ENCODE measurements around the gene CAMTA1. TPM values are rescaled to one million over a fixed set of nuclear protein-coding genes. Genes with fewer than 3 reads are reported as not detected.

The CAMTA1 gene
- total RNA-seq, 2 experiments from 2014 or later = 39.3 to 48.8 TPM

DNA sequence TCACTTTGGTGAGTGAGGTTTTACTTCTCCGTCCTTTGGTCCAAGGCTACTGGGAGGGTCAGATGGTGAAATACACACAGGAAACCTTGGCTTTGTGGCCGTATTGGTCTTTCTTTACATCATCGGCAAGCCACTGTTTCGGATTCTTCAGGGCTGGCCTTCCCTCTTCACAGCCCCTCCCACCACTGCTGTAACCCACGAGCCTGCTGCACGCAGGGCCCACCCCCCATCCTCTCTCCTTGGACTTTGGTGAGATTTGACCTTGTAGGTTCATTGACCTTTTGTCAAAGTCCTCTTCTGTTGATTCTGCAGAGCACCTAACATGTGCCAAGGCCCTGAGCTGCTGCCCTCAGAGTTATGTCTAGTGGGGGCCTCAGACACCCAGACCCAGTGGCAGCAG is 328.6 kb downstream of the CAMTA1 start:
- Mint-ChIP-seq H3K9me3 (peaks cover 6% of the 10 kb centered on the region), H3K36me3 (ENCODE audit: low read depth) (no peaks in the 10 kb centered on the region), H3K27me3 (no peaks in the 10 kb centered on the region), H3K4me1 (no peaks in the 10 kb centered on the region), H3K4me3 (no peak overlapping the region), H3K27ac (no peak overlapping the region)
- ChIA-PET CTCF (no interaction called here), POLR2A (no interaction called here)
- DNase-seq = no peak

DNA sequence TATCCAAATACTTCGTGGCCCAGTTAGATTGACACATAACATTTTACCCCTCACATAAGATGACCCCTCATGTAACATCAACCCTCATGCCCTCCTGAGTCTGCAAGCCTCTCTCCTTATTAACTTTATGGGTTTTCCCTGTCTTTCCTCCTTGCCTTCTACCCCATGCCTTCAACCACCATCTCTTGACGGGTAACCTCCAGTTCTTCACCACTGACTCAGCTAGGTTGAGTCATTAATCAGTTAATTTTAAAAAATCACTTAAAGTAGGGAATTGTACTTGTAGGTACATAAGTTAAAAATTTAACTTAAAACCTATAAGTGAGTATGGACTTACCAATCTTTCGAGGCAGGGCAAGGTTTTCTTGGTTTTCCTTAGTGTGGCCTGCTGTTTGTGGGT is 330.7 kb downstream of the CAMTA1 start:
- ChIA-PET POLR2A (no interaction called here), CTCF (no interaction called here)
- DNase-seq = no peak
- H3K36me3 Mint-ChIP-seq (ENCODE audit: low read depth) = no peaks in the 10 kb centered on the region
- no peak overlapping the region for H3K4me3 Mint-ChIP-seq
- no peaks in the 10 kb centered on the region for H3K27me3 Mint-ChIP-seq
- no peaks in the 10 kb centered on the region for H3K4me1 Mint-ChIP-seq
- H3K27ac Mint-ChIP-seq = no peak overlapping the region
- peaks cover 6% of the 10 kb centered on the region for H3K9me3 Mint-ChIP-seq

DNA sequence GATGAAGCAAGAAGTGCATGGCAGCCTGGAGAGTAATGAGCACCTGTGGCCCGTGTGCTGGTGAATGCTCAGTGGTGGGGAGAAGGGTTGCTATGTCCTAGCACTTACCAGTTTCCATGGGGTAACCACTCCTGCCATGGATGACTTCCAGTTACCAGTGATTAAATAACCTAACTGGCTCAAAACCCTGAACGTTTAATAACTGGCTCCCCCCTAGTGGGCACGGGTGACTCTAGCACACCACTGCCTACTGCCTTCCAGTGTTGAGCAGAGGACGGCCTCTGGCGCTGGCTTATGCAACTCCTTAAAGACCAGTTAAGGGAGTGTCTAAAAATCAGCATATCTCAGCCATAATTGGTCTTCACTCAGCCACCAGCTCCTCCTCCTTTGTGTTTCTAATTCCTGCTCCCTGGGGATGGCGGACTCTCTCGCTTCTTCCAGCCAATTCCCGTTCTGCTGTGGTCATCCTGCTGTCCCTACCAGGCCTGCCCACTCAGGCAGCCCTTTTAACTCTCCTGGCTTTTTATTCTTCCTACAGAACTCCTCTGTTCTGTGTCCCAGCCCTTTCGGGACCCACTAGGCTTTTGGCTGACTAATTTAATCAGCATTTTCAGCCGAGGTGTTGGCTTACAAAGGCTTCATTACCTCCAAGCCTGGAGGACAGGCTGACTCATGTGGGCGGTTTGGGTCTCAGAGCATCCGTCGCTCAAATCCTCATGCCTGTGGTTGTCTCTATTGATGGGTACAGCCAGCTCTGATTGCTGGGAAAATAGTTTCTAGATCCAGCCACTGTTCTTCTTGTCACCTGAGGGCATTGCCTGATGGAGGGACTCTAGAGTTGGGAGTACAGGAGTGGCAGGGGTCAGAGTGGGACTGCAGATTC is 332.4 kb downstream of the CAMTA1 start:
- Mint-ChIP-seq H3K4me3 (no peak overlapping the region), H3K27ac (no peak overlapping the region), H3K27me3 (no peaks in the 10 kb centered on the region), H3K4me1 (no peaks in the 10 kb centered on the region), H3K9me3 (peaks cover 6% of the 10 kb centered on the region), H3K36me3 (ENCODE audit: low read depth) (no peaks in the 10 kb centered on the region)
- no peak for DNase-seq
- ChIA-PET POLR2A (no interaction called here), CTCF (no interaction called here)

DNA sequence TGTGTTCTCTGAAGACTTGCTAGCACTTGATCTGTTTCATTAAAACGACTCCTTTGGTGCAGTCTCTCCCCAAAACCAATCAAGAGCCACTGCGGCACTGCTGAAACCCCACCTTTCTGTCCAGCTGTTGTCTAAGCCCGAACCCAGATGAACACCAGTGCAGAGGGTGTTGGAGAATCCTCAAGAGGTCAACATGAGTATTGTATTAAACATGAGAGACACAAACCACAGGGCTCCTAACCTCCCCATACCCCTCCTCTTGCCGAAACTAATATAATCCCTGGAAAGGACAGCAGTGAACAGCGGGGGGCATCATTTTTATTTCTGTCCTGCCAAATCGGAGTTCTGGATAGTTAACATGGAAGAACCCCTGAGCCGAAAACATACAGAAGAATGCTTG is 333.9 kb downstream of the CAMTA1 start:
- Mint-ChIP-seq H3K27me3 (no peaks in the 10 kb centered on the region), H3K36me3 (ENCODE audit: low read depth) (no peaks in the 10 kb centered on the region), H3K4me1 (no peaks in the 10 kb centered on the region), H3K9me3 (peaks cover 6% of the 10 kb centered on the region), H3K4me3 (no peak overlapping the region), H3K27ac (no peak overlapping the region)
- ChIA-PET CTCF (no interaction called here), POLR2A (no interaction called here)
- no peak for DNase-seq

DNA sequence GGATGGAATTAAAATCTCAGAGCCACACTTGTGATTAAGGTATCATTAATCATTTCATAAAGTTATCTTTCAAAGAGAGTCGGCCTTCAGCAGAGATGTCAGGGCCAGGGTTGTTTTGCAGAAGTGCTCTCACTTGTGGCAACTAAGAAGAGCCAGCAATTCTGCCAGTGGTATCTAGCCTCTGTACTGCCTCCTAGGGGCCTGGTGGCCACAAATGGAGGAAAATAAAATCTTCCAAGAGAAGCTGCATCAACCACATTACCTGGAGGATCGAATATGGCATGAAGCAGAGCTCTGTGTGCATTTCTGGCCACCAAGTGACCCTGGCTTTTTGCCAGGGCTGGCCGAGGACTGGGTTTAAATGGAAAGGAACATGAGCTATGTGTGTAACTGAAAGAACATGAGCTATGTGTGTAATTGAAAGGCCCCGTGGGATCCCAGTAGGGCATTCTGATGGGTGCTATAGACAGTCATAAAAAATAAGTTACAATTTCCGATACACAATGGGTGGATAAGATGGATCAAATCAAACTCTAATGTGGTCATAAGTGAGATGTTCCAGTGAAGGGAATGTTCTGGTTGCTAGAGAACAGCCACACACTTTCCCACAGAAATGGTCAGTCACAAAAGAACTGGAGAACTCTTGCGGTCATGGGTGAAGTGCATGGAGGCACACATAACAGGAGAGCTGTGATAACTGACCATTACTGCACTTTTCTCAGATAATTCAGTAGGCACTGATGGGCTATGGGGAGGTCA is 335.8 kb downstream of the CAMTA1 start:
- H3K27me3 Mint-ChIP-seq = no peaks in the 10 kb centered on the region
- H3K27ac Mint-ChIP-seq = no peak overlapping the region
- H3K4me1 Mint-ChIP-seq = no peaks in the 10 kb centered on the region
- H3K36me3 Mint-ChIP-seq (ENCODE audit: low read depth) = no peaks in the 10 kb centered on the region
- ChIA-PET POLR2A (no interaction called here), CTCF (no interaction called here)
- H3K4me3 Mint-ChIP-seq = no peak overlapping the region
- DNase-seq = no peak
- peaks cover 3% of the 10 kb centered on the region for H3K9me3 Mint-ChIP-seq

DNA sequence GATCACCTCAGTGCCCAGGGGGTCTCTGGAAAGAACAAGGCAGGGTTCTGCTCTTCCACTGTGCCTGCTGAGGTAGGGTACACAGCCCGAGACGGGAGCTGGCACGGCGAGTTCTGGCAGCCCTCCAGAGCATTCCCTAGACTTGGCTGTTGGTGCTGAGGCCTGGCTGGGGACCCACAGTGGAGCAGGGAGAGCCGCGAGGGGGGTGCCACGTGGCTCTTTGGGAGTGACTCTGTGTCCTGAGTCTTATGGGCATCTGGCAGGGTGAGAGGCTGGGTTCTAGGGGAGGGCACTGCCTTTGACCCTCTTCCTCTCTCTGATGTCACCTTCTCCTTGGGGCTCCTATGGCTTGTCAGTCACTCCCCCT is 336.4 kb downstream of the CAMTA1 start:
- DNase-seq = no peak
- POLR2A ChIA-PET = no interaction called here
- H3K4me1 Mint-ChIP-seq = no peaks in the 10 kb centered on the region
- H3K27ac Mint-ChIP-seq = no peak overlapping the region
- CTCF ChIA-PET = no interaction called here
- no peak overlapping the region for H3K4me3 Mint-ChIP-seq
- no peaks in the 10 kb centered on the region for H3K36me3 Mint-ChIP-seq (ENCODE audit: low read depth)
- no peaks in the 10 kb centered on the region for H3K9me3 Mint-ChIP-seq
- no peaks in the 10 kb centered on the region for H3K27me3 Mint-ChIP-seq

DNA sequence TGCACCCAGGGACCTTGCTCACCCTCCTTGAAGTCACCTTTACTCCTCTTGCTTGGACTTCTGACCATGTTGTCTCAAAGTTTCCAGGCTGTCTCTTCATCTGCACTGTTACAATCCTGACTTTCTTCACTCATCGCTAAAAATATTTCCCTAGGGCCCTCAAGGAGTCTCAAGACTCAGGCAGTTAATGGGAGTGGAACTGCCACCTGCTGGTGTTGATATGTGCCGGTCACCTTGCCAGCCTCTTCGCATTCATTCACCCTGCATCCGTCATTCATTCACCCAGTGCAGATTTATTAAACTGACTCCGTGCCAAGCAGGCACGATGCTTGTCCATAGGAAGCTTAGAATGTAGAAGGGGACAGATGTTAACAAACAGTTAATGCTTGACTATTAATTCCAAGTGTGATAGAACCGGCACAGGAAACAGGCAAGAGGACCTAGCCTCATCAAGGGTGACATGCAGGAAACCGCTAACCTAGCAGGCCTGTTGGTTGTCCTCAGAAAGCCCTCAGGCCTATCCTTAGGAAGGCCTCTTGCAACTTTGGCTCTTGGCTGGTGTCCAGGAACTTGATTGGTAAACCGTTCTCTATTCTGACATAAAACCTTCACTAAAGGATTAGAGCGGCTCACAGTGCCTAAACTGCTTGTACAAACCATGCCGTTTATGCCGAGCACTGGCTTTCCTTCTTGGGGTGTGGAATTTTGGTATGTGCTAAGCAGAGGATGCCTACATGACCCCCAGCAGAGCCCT is 342.2 kb downstream of the CAMTA1 start:
- Mint-ChIP-seq H3K27ac (no peak overlapping the region), H3K4me1 (no peaks in the 10 kb centered on the region), H3K36me3 (ENCODE audit: low read depth) (no peaks in the 10 kb centered on the region), H3K27me3 (peaks cover 10% of the 10 kb centered on the region), H3K4me3 (no peak overlapping the region), H3K9me3 (no peaks in the 10 kb centered on the region)
- DNase-seq = no peak
- ChIA-PET CTCF (no interaction called here), POLR2A (no interaction called here)

DNA sequence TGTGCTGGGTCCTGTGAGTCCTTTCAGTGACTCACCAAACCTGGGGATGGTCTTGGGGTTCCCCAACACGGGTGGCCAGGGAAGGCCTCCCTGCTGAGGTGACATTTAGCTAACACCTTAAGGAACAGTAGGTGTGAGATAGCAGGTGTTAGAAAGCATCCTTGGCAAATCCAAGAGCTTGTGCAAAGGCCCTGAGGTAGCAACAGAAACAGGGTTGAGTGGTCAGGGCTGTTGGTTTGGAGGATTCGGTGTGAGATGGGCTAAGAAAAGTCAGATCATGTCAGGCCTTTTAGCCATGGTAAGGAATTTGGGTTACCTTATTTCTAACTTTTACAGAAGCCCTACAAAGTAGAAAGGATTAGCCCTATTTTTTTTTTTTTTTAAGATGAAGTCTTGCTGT is 343.0 kb downstream of the CAMTA1 start:
- CTCF ChIA-PET = no interaction called here
- H3K4me3 Mint-ChIP-seq = no peak overlapping the region
- H3K27ac Mint-ChIP-seq = no peak overlapping the region
- POLR2A ChIA-PET = no interaction called here
- no peaks in the 10 kb centered on the region for H3K36me3 Mint-ChIP-seq (ENCODE audit: low read depth)
- H3K9me3 Mint-ChIP-seq = no peaks in the 10 kb centered on the region
- H3K27me3 Mint-ChIP-seq = peaks cover 10% of the 10 kb centered on the region
- H3K4me1 Mint-ChIP-seq = no peaks in the 10 kb centered on the region
- DNase-seq = no peak

DNA sequence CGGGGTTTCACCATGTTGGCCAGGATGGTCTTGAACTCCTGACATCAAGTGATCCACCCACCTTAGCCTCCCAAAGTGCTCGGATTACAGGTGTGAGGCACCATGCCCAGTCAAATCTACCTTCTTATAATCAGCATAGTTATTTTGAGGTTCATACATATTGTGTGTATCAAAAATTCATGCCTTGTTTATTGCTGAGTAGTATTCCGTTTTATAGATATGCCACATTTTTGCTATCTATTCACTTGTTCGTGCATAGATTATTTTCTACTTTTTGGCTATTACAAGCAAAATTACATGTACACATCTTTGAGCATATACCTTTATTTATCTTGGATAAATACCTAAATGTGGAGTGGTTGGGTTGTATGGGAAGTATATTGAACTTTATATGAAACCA is 344.9 kb downstream of the CAMTA1 start:
- peaks cover 14% of the 10 kb centered on the region for H3K27me3 Mint-ChIP-seq
- H3K4me1 Mint-ChIP-seq = no peaks in the 10 kb centered on the region
- H3K4me3 Mint-ChIP-seq = no peak overlapping the region

DNA sequence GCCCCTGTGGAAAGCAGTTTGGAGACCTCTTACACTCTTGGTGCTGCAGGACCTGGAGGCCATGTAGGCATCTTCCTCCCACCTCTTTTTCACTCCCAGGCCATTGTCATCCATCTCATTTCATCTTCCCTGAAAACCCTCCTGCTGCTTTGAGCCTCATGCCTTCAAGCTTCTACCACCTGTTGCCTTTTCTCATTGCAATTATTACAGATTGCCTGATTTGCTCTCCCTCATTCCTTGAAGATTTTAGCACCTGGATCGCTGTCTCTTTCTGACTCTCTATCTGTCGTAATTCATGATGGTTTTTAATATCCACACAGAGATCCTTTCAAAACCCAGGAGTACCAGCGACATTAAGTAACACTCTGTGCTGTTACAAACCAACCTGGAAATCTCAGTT is 350.2 kb downstream of the CAMTA1 start:
- H3K27ac Mint-ChIP-seq = no peak overlapping the region

More for the DNA sequence above, 344.9 kb downstream of the CAMTA1 start:
- Mint-ChIP-seq H3K36me3 (ENCODE audit: low read depth) (no peaks in the 10 kb centered on the region), H3K9me3 (no peaks in the 10 kb centered on the region), H3K27ac (no peak overlapping the region)
- DNase-seq = no peak
- CTCF ChIA-PET = no interaction called here
- POLR2A ChIA-PET = no interaction called here

DNA sequence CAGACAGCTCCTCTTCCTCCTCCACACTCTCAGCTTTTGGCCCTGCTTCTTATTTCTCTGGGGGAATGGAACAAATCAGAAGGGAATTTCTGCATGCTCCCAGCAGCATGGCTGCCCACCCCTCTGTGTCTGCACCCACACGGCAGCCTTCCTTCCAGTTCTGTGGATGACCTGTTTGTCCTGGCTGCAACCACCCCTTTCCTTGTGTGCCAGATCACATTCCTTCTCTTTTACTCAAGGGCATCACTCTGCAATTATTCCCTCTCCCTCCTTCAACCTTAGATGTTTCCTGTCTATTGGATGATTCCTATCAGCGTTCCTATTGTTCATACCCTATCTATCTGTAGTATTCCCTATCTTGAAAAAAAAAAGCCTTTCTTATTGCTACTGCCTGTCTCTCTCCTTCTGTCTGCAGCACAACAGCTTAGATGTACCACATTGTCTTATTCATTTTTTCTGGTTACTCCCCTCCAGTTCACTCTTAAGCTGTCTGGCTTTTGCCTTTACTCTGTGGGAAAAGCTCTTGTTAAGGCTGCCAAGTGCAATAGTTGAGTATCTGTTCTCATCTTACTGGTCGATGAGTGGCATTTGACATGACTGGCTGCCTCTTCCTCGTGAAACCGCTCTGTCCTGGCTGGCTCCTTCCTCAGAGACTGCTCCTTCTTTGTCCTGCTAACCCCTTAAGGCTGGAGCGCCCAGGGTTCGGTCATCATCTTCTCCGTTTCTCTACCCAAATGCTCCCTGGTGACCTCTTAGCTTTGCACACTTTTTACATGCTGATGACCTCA is 351.1 kb downstream of the CAMTA1 start:
- H3K9me3 Mint-ChIP-seq = no peaks in the 10 kb centered on the region
- H3K36me3 Mint-ChIP-seq (ENCODE audit: low read depth) = no peaks in the 10 kb centered on the region
- H3K27me3 Mint-ChIP-seq = peaks cover 8% of the 10 kb centered on the region
- H3K4me3 Mint-ChIP-seq = no peak overlapping the region
- DNase-seq = no peak
- ChIA-PET POLR2A (no interaction called here), CTCF (interaction anchor here (0.7 kb wide), 1 partner anchor 38 kb away, joined by 3 read pairs; no protein-coding TSS in a partner anchor)
- H3K4me1 Mint-ChIP-seq = no peaks in the 10 kb centered on the region
- H3K27ac Mint-ChIP-seq = no peak overlapping the region

More for the DNA sequence above, 350.2 kb downstream of the CAMTA1 start:
- H3K9me3 Mint-ChIP-seq = no peaks in the 10 kb centered on the region
- H3K4me3 Mint-ChIP-seq = no peak overlapping the region
- H3K4me1 Mint-ChIP-seq = no peaks in the 10 kb centered on the region
- no peaks in the 10 kb centered on the region for H3K36me3 Mint-ChIP-seq (ENCODE audit: low read depth)
- H3K27me3 Mint-ChIP-seq = peaks cover 10% of the 10 kb centered on the region
- POLR2A ChIA-PET = no interaction called here
- no peak for DNase-seq
- CTCF ChIA-PET = no interaction called here

DNA sequence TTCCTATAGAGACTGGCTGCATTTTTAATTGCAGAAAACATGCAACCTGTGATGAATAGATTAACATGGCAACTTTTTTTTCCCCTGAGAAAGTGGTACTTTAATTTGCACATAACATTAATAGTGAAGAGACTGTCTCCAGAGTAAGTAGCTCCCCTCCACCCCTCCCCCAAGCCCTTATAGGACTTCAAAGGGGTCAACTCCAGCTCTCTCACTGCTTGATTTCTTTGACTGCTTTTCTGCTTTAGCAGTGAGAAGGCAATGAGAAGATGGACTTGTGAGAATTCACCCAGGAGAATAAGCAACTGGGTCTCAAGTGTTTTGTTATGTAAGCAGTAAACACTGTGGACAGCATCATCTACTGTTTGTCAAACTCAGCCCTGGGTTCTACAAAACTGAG is 355.0 kb downstream of the CAMTA1 start:
- Mint-ChIP-seq H3K9me3 (no peaks in the 10 kb centered on the region), H3K27ac (no peak overlapping the region), H3K4me1 (no peaks in the 10 kb centered on the region), H3K4me3 (no peak overlapping the region), H3K36me3 (ENCODE audit: low read depth) (no peaks in the 10 kb centered on the region), H3K27me3 (peaks cover 3% of the 10 kb centered on the region)
- CTCF ChIA-PET = no interaction called here
- POLR2A ChIA-PET = no interaction called here
- DNase-seq = no peak

DNA sequence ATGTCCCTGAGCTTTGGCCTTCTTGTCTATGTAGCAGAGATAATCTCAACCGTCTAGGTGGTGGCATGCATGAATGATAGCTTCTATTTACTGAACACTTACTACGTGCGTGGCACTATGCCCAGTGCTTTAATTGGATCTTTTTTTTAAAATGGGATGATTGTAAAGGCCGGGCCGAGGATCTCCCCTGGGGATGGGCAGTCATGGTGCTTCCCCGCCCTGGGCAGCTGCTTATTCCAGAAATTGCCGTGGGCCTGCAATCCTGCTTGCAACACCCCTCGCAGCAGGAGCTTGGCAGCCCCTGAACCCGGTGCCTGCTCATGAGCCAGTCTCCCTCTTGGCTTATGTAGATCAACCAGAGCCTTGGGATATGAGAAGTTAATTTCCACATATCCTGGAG is 360.7 kb downstream of the CAMTA1 start:
- Mint-ChIP-seq H3K27ac (no peak overlapping the region), H3K4me3 (no peak overlapping the region), H3K27me3 (no peaks in the 10 kb centered on the region), H3K4me1 (no peaks in the 10 kb centered on the region), H3K36me3 (ENCODE audit: low read depth) (no peaks in the 10 kb centered on the region), H3K9me3 (no peaks in the 10 kb centered on the region)
- ChIA-PET CTCF (no interaction called here), POLR2A (no interaction called here)
- DNase-seq = no peak
